Measurements from ENCODE around the gene NPTXR. TPM values are rescaled to one million over a fixed set of nuclear protein-coding genes. Genes with fewer than 3 reads are reported as not detected.

The NPTXR gene
- polyA plus RNA-seq, 1 of the 3 experiments (the other 2 are of a cell fraction), result 1.2 TPM

GRCh38 chr22:38776086-38776485, 67.7 kb downstream of the NPTXR start:
- no peaks in the 10 kb centered on the region for H3K36me3 ChIP-seq (replicated peaks in 1 of 2; ENCODE audit: control insufficient read depth in 1 of 2, insufficient read depth in 2 of 2, low read length in 1 of 2)
- WGBS (ENCODE audit: low lambda C conversion rate), result 93% methylated on average over 5 of the region's 6 CpGs
- H2AFZ ChIP-seq (ENCODE audit: low read depth), result no peak overlapping the region
- no peak overlapping the region for H3K4me2 ChIP-seq
- TF ChIP-seq CTCF (IDR thresholded peaks at IDR 0.05) (no peak), TEAD4 (IDR thresholded peaks at IDR 0.05; ENCODE audit: borderline replicate concordance, insufficient read depth) (no peak), EP300 (IDR thresholded peaks at IDR 0.05; ENCODE audit: borderline replicate concordance in 1 of 2, low read depth in 1 of 2, low read length in 1 of 2) (no peak), ZBTB33 (IDR thresholded peaks at IDR 0.05; ENCODE audit: borderline replicate concordance, low read depth) (no peak), RXRA (IDR thresholded peaks at IDR 0.05; ENCODE audit: borderline replicate concordance, low read depth) (no peak), GATA2 (CRISPR knock-in tag; IDR thresholded peaks at IDR 0.05) (no peak), MEF2A (IDR thresholded peaks at IDR 0.05; ENCODE audit: borderline replicate concordance, low read depth) (no peak), FOSL2 (IDR thresholded peaks at IDR 0.05; ENCODE audit: borderline replicate concordance, low read depth) (no peak), REST (IDR thresholded peaks at IDR 0.05; ENCODE audit: low read depth, low read length) (no peak), NFIC (IDR thresholded peaks at IDR 0.05; ENCODE audit: borderline replicate concordance) (no peak), TCF12 (IDR thresholded peaks at IDR 0.05) (no peak)
- H3K4me1 ChIP-seq (ENCODE audit: control insufficient read depth in 1 of 2, insufficient read depth in 2 of 2, low read depth in 1 of 2, low read length in 1 of 2), result no peaks in the 10 kb centered on the region
- no peaks in the 10 kb centered on the region for H3K9me3 ChIP-seq
- H3F3A ChIP-seq (replicated peaks; ENCODE audit: insufficient read depth), result no peaks in the 10 kb centered on the region
- H3K9me2 ChIP-seq, result no peaks in the 10 kb centered on the region
- no peaks in the 10 kb centered on the region for H3K79me2 ChIP-seq (ENCODE audit: insufficient read depth)
- H3K27me3 ChIP-seq (ENCODE audit: insufficient read depth), result no peaks in the 10 kb centered on the region
- no peak overlapping the region for H3K4me3 ChIP-seq (ENCODE audit: low read depth in 2 of 2, low read length in 1 of 2)
- no peak overlapping the region for H3K9ac ChIP-seq
- no peak for DNase-seq
- H3K27ac ChIP-seq (ENCODE audit: low read depth in 2 of 2, low read length in 1 of 2), result no peak overlapping the region
- ChIA-PET CTCF (interaction anchor here (0.9 kb wide), 1 partner anchor 10 kb away, joined by 3 read pairs; no protein-coding TSS in a partner anchor), POLR2A (no interaction called here)
- no peaks in the 10 kb centered on the region for H4K20me1 ChIP-seq (ENCODE audit: insufficient read depth)

Data from SK-N-SH (cell line).